Keratinocyte (primary cell): Measurements from ENCODE around the gene DHFR. TPM values are rescaled to one million over a fixed set of nuclear protein-coding genes. Genes with fewer than 3 reads are reported as not detected.

ENCODE experiments used
- DNase-seq: peaks from one replicate; pipeline ENCODE4 v3.0.0-alpha.2; 2011; ENCODE audit warnings: low read depth, missing footprints, low spot score
- FAIRE-seq: peaks from 2 replicates; lab custom pipeline; 2011; peaks lifted over from hg19 to GRCh38; lab: Jason Lieb, UNC
- H2AFZ ChIP-seq: 2 replicates; pipeline ENCODE4 v1.6.0; 2012; ENCODE audit warnings: low read length, control low read depth, inconsistent platforms; ENCODE audit not compliant: control insufficient read depth
- H3K27ac ChIP-seq: 2 replicates; pipeline ENCODE4 v1.5.1; 2011; ENCODE audit warnings: low read length; ENCODE audit not compliant: control insufficient read depth, insufficient read depth
- H3K27me3 ChIP-seq: 3 replicates; pipeline ENCODE4 v1.6.0; 2011; ENCODE audit warnings: low read length; ENCODE audit not compliant: control insufficient read depth, insufficient read depth; ENCODE audit errors: extremely low read depth
- H3K36me3 ChIP-seq, 2 experiments: 2 replicates in 1 of 2; 3 replicates in 1 of 2; pipeline ENCODE4 v1.5.1; 2011; ENCODE audit warnings: low read length in 2 of 2, mild to moderate bottlenecking in 1 of 2; ENCODE audit not compliant: control insufficient read depth in 2 of 2, insufficient read depth in 2 of 2; ENCODE audit errors: extremely low read depth in 1 of 2
- H3K4me1 ChIP-seq: 3 replicates; pipeline ENCODE4 v1.5.1; 2011; ENCODE audit warnings: low read length; ENCODE audit not compliant: control insufficient read depth, insufficient read depth; ENCODE audit errors: extremely low read depth
- H3K4me2 ChIP-seq: 3 replicates; pipeline ENCODE4 v1.6.0; 2011; ENCODE audit warnings: low read depth, low read length; ENCODE audit not compliant: control insufficient read depth, insufficient read depth; ENCODE audit errors: extremely low read depth
- H3K4me3 ChIP-seq, 3 experiments: fragments of 200-600 bp in 1 of 3; sonication (generic) in 1 of 3; 2 replicates in 2 of 3; 3 replicates in 1 of 3; pipeline ENCODE4 v1.5.1; 2011 to 2016; ENCODE audit warnings: low read length in 3 of 3, mild to moderate bottlenecking in 3 of 3, control low read depth in 2 of 3, inconsistent platforms in 1 of 3, low read depth in 1 of 3, mixed read lengths in 1 of 3, mixed run types in 1 of 3, moderate library complexity in 1 of 3; ENCODE audit not compliant: control insufficient read depth in 2 of 3, insufficient read depth in 2 of 3; ENCODE audit errors: extremely low read depth in 1 of 3
- H3K79me2 ChIP-seq: 2 replicates; pipeline ENCODE4 v1.6.0; 2012; ENCODE audit warnings: low read length; ENCODE audit not compliant: control insufficient read depth, insufficient read depth
- H3K9ac ChIP-seq: 3 replicates; pipeline ENCODE4 v1.6.0; 2011; ENCODE audit warnings: low read length; ENCODE audit not compliant: control insufficient read depth, insufficient read depth; ENCODE audit errors: extremely low read depth
- H3K9me1 ChIP-seq: 3 replicates; pipeline ENCODE4 v1.6.0; 2011; ENCODE audit warnings: low read length; ENCODE audit not compliant: control insufficient read depth, insufficient read depth; ENCODE audit errors: extremely low read depth
- H3K9me3 ChIP-seq: 2 replicates; pipeline ENCODE4 v1.5.1; 2012; ENCODE audit warnings: low read depth, low read length; ENCODE audit not compliant: control insufficient read depth
- H4K20me1 ChIP-seq: 3 replicates; pipeline ENCODE4 v1.6.0; 2011; ENCODE audit warnings: low read length; ENCODE audit not compliant: control insufficient read depth, insufficient read depth; ENCODE audit errors: extremely low read depth
- CTCF ChIP-seq, 3 experiments: IDR thresholded peaks in 1 of 3; conservative IDR thresholded peaks in 1 of 3; optimal IDR thresholded peaks in 1 of 3; 2 replicates in 2 of 3; 3 replicates in 1 of 3; pipeline versions ENCODE3 to v1.5.1; 2011; ENCODE audit warnings: low read length in 3 of 3, mild to moderate bottlenecking in 3 of 3, moderate library complexity in 2 of 3, control low read depth in 1 of 3, inconsistent platforms in 1 of 3; ENCODE audit not compliant: insufficient read depth in 2 of 3; ENCODE audit errors: extremely low read depth in 1 of 3
- EZH2 ChIP-seq: IDR thresholded peaks from one replicate; pipeline ENCODE4 v1.6.1; 2012; ENCODE audit warnings: inconsistent platforms, mild to moderate bottlenecking, low read length, moderate library complexity
- dilution Hi-C: fragments of 300-500 bp; cut with MboI; formaldehyde crosslinking; loops from one replicate; pipeline ENCODE4 v1.7.0; 2020; ENCODE audit warnings: low sequenced_read_pairs; ENCODE audit not compliant: extremely low pct_ligation_motif_present
- polyA plus RNA-seq, 5 experiments: library from polyadenylated mRNA; depleted of rRNA in 3 of 5; stranded (reverse) in 3 of 5; stranded (forward) in 1 of 5; unstranded in 1 of 5; fragments of >200 nt; gene quantifications; 1 replicate in 1 of 5; 2 replicates in 3 of 5; 3 replicates in 1 of 5; pipeline versions ENCODE4 v1.2.1 to v1.2.3, GENCODE V29; 2011 to 2012; ENCODE audit warnings: missing spikeins in 2 of 5, low read depth in 1 of 5, low replicate concordance in 1 of 5

Gene DHFR
- polyA plus RNA-seq, 1 donor (not counting 4 experiments of a cell fraction or from before 2014, with no cell fraction given), result 19.7 TPM

DNA sequence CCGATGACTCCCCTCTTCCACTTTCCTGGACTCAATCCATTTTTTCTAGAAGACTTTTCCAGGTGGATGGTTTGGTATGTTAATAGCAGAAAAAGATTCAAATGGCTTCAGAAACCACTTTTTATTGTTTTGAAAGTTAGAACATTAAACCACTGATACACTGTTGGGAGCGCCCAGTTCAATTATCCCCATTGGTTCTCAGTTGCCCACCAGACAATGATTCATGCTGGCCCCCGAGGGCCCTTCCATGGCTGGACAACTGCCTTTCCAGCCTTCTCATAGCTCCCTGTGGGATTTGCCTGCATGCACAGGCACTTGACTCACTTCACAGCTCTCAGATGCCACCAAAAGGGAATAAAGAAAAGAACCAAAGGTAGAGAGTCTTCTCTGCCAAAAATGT lies 63.4 kb downstream of the DHFR start:
- Histone ChIP-seq H3K27me3 (no peaks in the 10 kb centered on the region), H3K9ac (no peak overlapping the region), H3K4me3 (no peak overlapping the region), H3K79me2 (no peaks in the 10 kb centered on the region), H3K27ac (no peak overlapping the region), H3K9me3 (no peaks in the 10 kb centered on the region), H2AFZ (no peak overlapping the region), H3K36me3 (no peaks in the 10 kb centered on the region), H3K4me1 (no peaks in the 10 kb centered on the region), H3K4me2 (no peak overlapping the region), H4K20me1 (no peaks in the 10 kb centered on the region), H3K9me1 (no peaks in the 10 kb centered on the region)
- DNase-seq, result no peak
- no peak for FAIRE-seq
- dilution Hi-C loops, result no loop called here
- TF ChIP-seq EZH2 (no peak), CTCF (optimal IDR thresholded peaks at IDR 0.05 in 1 of 3, IDR thresholded peaks at IDR 0.05 in 1 of 3, conservative IDR thresholded peaks at IDR 0.05 in 1 of 3; ENCODE audit: extremely low read depth in 1 of 3, insufficient read depth in 2 of 3, low read length in 3 of 3) (no peak)

DNA sequence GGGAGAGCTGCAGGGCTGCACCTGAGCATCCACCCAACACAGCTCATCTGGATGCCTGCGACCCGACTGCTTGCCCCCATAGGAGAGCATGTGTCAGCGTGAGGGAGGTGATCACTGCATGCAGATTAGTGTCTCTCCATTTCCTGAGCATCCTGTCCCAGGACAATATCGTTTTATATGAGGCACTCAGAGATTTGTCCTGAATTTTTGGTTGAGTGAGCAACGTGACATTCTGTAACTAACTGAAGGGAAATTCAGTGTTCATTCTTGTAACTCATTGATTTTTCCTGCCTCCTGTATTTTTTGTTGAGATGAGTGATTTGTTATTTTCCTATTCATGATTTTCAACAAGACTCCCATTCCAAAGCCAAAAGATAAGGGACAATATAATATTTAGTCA lies 64.0 kb downstream of the DHFR start:
- H3K9me3 ChIP-seq, result no peaks in the 10 kb centered on the region
- DNase-seq (no peak), FAIRE-seq (no peak)
- no peaks in the 10 kb centered on the region for H3K36me3 ChIP-seq
- H2AFZ ChIP-seq, result no peak overlapping the region
- dilution Hi-C loops, result no loop called here
- TF ChIP-seq EZH2, result no peak
- H3K79me2 ChIP-seq, result no peaks in the 10 kb centered on the region
- no peaks in the 10 kb centered on the region for H3K27me3 ChIP-seq
- no peaks in the 10 kb centered on the region for H4K20me1 ChIP-seq
- H3K9me1 ChIP-seq, result no peaks in the 10 kb centered on the region
- no peak overlapping the region for H3K4me2 ChIP-seq
- no peak overlapping the region for H3K4me3 ChIP-seq
- H3K27ac ChIP-seq, result no peak overlapping the region
- H3K9ac ChIP-seq, result no peak overlapping the region
- no peaks in the 10 kb centered on the region for H3K4me1 ChIP-seq

GRCh38 chr5:80588858-80589540 lies 65.8 kb downstream of the DHFR start:
- Histone ChIP-seq H3K9me1 (no peaks in the 10 kb centered on the region), H3K36me3 (no peaks in the 10 kb centered on the region), H3K4me3 (no peak overlapping the region), H2AFZ (no peak overlapping the region), H3K9me3 (no peaks in the 10 kb centered on the region), H4K20me1 (no peaks in the 10 kb centered on the region), H3K4me2 (no peak overlapping the region), H3K79me2 (no peaks in the 10 kb centered on the region), H3K4me1 (no peaks in the 10 kb centered on the region), H3K9ac (no peak overlapping the region), H3K27ac (no peak overlapping the region), H3K27me3 (no peaks in the 10 kb centered on the region)
- dilution Hi-C loops, result no loop called here
- no peak for DNase-seq
- no peak for TF ChIP-seq EZH2
- no peak for FAIRE-seq
